Measurements from ENCODE around the gene MT1B. TPM values are rescaled to one million over a fixed set of nuclear protein-coding genes. Genes with fewer than 3 reads are reported as not detected.

The MT1B gene
- total and polyA plus RNA-seq, 2 of the 13 experiments (the other 11 are each of a cell fraction or from before 2014, with no cell fraction given), result 0.89 TPM; not detected in 1

- TF ChIP-seq, protein P1, sequence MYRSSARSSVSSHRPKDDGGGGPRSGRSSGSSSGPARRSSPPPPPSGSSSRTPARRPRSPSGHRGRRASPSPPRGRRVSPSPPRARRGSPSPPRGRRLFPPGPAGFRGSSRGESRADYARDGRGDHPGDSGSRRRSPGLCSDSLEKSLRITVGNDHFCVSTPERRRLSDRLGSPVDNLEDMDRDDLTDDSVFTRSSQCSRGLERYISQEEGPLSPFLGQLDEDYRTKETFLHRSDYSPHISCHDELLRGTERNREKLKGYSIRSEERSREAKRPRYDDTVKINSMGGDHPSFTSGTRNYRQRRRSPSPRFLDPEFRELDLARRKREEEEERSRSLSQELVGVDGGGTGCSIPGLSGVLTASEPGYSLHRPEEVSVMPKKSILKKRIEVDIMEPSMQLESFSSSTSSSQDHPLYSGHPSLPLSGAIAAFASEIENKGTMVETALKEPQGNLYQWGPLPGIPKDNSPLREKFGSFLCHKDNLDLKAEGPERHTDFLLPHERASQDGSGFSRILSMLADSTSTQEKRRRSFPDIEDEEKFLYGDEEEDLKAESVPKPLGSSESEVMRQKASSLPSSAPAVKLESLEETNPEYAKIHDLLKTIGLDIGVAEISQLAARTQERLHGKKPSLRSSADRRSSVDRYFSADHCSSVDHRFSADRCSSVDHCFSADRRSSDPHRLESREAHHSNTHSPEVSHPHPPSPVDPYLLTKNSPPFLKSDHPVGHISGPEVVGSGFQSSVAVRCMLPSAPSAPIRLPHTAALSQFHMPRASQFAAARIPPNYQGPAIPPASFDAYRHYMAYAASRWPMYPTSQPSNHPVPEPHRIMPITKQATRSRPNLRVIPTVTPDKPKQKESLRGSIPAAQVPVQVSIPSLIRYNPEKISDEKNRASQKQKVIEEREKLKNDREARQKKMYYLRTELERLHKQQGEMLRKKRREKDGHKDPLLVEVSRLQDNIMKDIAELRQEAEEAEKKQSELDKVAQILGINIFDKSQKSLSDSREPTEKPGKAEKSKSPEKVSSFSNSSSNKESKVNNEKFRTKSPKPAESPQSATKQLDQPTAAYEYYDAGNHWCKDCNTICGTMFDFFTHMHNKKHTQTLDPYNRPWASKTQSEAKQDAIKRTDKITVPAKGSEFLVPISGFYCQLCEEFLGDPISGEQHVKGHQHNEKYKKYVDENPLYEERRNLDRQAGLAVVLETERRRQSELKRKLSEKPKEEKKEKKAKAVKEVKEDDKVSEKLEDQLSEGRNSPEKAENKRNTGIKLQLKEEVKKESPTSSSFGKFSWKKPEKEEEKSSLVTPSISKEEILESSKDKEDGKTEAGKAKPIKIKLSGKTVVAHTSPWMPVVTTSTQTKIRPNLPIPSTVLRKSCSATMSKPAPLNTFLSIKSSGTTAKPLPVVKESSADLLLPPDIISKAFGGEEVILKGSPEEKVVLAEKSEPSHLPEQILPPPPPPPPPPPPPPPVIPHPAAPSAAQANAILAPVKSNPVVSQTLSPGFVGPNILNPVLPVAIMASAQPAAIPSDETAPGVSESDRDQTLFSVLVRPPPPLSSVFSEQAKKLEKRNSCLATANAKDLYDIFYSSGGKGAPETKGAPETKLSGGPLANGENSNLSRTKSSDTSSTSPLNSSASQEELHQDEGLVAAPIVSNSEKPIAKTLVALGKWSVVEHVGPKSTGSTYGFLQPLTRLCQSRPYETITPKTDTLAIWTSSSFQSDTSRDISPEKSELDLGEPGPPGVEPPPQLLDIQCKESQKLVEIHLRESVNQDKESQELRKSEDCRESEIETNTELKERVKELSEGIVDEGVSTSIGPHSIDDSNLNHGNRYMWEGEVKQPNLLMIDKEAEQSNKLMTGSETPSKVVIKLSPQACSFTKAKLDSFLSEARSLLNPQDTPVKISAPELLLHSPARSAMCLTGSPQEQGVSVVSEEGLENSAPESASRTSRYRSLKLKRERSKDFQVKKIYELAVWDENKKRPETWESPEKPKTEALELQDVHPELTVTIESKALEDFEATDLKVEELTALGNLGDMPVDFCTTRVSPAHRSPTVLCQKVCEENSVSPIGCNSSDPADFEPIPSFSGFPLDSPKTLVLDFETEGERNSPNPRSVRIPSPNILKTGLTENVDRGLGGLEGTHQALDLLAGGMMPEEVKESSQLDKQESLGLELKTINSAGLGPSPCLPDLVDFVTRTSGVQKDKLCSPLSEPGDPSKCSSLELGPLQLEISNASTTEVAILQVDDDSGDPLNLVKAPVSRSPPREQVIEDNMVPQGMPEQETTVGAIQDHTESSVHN (CRISPR knock-in tag; IDR thresholded peaks at IDR 0.05), result no peak
- no peak for TF ChIP-seq TERF1 (CRISPR knock-in tag; IDR thresholded peaks at IDR 0.05)
- no peak for TF ChIP-seq MTF2 (CRISPR knock-in tag; IDR thresholded peaks at IDR 0.05; ENCODE audit: borderline replicate concordance)
- TF ChIP-seq, protein P2, sequence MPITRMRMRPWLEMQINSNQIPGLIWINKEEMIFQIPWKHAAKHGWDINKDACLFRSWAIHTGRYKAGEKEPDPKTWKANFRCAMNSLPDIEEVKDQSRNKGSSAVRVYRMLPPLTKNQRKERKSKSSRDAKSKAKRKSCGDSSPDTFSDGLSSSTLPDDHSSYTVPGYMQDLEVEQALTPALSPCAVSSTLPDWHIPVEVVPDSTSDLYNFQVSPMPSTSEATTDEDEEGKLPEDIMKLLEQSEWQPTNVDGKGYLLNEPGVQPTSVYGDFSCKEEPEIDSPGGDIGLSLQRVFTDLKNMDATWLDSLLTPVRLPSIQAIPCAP (CRISPR knock-in tag; IDR thresholded peaks at IDR 0.05; ENCODE audit: low read depth), result no peak
- peak; percentile 77; the same call in 1 of the 2 replicates for TF ChIP-seq ZNF777 (CRISPR knock-in tag; IDR thresholded peaks at IDR 0.05)
- no peak for TF ChIP-seq TOE1 (CRISPR knock-in tag; IDR thresholded peaks at IDR 0.05)
- no peak; the same call in 1 of the 2 replicates for TF ChIP-seq STAT6 (CRISPR knock-in tag; IDR thresholded peaks at IDR 0.05; ENCODE audit: borderline replicate concordance)
- no peak for TF ChIP-seq ZNF737 (CRISPR knock-in tag; IDR thresholded peaks at IDR 0.05; ENCODE audit: borderline replicate concordance)
- TF ChIP-seq AHR (CRISPR knock-in tag; IDR thresholded peaks at IDR 0.05), result no peak
- peak; percentile 61; the same call in 1 of the 2 replicates for TF ChIP-seq NFE2L2 (IDR thresholded peaks at IDR 0.05; ENCODE audit: low read length)
These were observed 43.4 kb upstream of the MT1B start, which contains the start of gene MT2A (continued) for GRCh38 chr16:56608043-56608875.
